ENCODE measurements around the gene RPS5. TPM values are rescaled to one million over a fixed set of nuclear protein-coding genes. Genes with fewer than 3 reads are reported as not detected.
A peak's percentile ranks its signal among the peaks of the same experiment; 100 is the strongest.
"Not testable (repeated sequence)": the region's sequence is repeated elsewhere in the genome, so short reads cannot be mapped to it uniquely, and the experiment has no call there.

Gene RPS5
- total RNA-seq: 2,403 and 2,550 TPM in 2 replicates

GRCh38 chr19:58386576-58387337 lies at the start of gene RPS5:
RPS5 (plus strand) TSS chr19:58387269; CDS start chr19:58388138, 869 bp downstream.
- TF ChIP-seq, protein P1, sequence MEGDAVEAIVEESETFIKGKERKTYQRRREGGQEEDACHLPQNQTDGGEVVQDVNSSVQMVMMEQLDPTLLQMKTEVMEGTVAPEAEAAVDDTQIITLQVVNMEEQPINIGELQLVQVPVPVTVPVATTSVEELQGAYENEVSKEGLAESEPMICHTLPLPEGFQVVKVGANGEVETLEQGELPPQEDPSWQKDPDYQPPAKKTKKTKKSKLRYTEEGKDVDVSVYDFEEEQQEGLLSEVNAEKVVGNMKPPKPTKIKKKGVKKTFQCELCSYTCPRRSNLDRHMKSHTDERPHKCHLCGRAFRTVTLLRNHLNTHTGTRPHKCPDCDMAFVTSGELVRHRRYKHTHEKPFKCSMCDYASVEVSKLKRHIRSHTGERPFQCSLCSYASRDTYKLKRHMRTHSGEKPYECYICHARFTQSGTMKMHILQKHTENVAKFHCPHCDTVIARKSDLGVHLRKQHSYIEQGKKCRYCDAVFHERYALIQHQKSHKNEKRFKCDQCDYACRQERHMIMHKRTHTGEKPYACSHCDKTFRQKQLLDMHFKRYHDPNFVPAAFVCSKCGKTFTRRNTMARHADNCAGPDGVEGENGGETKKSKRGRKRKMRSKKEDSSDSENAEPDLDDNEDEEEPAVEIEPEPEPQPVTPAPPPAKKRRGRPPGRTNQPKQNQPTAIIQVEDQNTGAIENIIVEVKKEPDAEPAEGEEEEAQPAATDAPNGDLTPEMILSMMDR (IDR thresholded peaks at IDR 0.05; ENCODE audit: insufficient read depth, low read length, poor library complexity, severe bottlenecking): no peak
- peak; percentile 96 for DNase-seq (ENCODE audit: low read depth)
- H3K4me3 ChIP-seq (ENCODE audit: low read depth, low read length): peak within 1 kb of the TSS; percentile 51
- no peaks in the 10 kb centered on the region for H3K27me3 ChIP-seq (ENCODE audit: control insufficient read depth, insufficient read depth, low read length)
- H3K36me3 ChIP-seq (ENCODE audit: control insufficient read depth, insufficient read depth, low read length): no peaks in the 10 kb centered on the region

DNA sequence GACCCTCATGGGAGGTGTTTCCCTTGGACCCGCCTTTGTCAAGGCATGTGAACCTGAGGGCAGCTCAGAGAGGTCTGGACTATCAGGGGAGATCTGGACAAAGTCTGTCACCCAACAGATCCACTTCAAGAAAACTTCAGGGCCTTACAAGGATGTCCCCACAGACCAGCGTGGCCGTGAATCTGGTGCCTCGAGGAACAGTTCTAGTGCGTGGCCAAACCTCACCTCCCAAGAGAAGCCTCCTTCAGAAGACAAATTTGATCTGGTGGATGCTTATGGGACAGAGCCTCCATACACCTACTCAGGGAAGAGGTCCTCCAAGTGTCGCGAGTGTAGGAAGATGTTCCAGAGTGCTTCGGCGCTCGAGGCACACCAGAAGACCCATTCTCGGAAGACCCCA lies 48.7 kb upstream of the RPS5 start:
- Histone ChIP-seq H3K4me3 (ENCODE audit: low read depth, low read length) (no peak overlapping the region), H3K36me3 (ENCODE audit: control insufficient read depth, insufficient read depth, low read length) (peaks cover 2% of the 10 kb centered on the region), H3K27me3 (ENCODE audit: control insufficient read depth, insufficient read depth, low read length) (no peaks in the 10 kb centered on the region)
- TF ChIP-seq, protein P1 (IDR thresholded peaks at IDR 0.05; ENCODE audit: insufficient read depth, low read length, poor library complexity, severe bottlenecking): no peak
- no peak for DNase-seq (ENCODE audit: low read depth)

DNA sequence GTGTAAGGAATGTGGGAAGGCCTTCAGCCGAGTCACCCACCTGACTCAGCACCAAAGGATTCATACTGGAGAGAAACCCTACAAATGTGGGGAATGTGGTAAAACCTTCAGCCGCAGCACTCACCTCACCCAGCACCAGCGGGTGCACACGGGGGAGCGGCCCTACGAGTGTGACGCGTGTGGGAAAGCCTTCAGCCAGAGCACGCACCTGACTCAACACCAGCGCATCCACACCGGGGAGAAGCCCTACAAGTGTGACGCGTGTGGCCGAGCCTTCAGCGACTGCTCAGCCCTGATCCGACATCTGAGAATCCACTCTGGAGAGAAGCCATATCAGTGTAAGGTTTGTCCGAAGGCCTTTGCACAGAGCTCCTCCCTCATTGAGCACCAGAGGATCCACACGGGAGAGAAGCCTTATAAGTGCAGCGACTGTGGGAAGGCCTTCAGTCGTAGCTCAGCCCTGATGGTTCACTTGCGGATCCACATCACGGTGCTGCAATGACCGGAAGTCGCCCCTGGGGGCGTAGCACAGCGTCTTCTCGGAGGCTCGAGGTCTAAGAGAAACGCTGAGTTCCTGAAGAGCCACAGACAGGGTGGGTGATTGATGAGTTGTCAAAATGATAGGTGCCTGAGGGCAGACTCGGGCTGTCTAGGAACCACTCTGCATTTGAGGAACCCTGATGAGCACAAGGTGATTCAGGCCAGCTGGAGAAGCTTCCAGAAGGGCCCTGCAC lies 48.1 kb upstream of the RPS5 start:
- Histone ChIP-seq H3K27me3 (ENCODE audit: control insufficient read depth, insufficient read depth, low read length) (no peaks in the 10 kb centered on the region), H3K4me3 (ENCODE audit: low read depth, low read length) (no peak overlapping the region), H3K36me3 (ENCODE audit: control insufficient read depth, insufficient read depth, low read length) (peaks cover 2% of the 10 kb centered on the region)
- no peak for DNase-seq (ENCODE audit: low read depth)
- TF ChIP-seq, protein P1 (IDR thresholded peaks at IDR 0.05; ENCODE audit: insufficient read depth, low read length, poor library complexity, severe bottlenecking): no peak

- H3K27me3 ChIP-seq (ENCODE audit: control insufficient read depth, insufficient read depth, low read length): peaks cover 32% of the 10 kb centered on the region
- H3K36me3 ChIP-seq (ENCODE audit: control insufficient read depth, insufficient read depth, low read length): no peaks in the 10 kb centered on the region
- DNase-seq (ENCODE audit: low read depth): no peak
- H3K4me3 ChIP-seq (ENCODE audit: low read depth, low read length): no peak overlapping the region
- TF ChIP-seq, protein P1 (IDR thresholded peaks at IDR 0.05; ENCODE audit: insufficient read depth, low read length, poor library complexity, severe bottlenecking): no peak
These were observed 41.5 kb upstream of the RPS5 start for GRCh38 chr19:58345558-58345957.

GRCh38 chr19:58346961-58347929 lies 39.8 kb upstream of the RPS5 start:
- peak overlapping the region; percentile 47 for H3K4me3 ChIP-seq (ENCODE audit: low read depth, low read length)
- no peak for DNase-seq (ENCODE audit: low read depth)
- TF ChIP-seq, protein P1 (IDR thresholded peaks at IDR 0.05; ENCODE audit: insufficient read depth, low read length, poor library complexity, severe bottlenecking): no peak

DNA sequence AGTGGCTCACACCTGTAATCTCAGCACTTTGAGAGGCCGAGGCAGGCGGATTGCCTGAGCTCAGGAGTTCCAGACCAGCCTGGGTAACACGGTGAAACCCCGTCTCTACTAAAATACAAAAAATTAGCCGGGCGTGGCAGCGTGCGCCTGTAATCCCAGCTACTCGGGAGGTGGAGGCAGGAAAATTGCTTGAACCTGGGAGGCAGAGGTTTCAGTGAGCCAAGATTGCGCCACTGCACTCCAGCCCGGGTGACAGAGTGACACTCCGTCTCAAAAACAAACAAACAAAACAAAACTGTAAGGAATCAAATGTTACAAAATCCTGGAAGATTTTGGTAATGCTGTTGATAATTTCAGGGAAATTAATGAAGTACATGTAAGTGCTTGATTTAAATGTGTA lies 39.0 kb upstream of the RPS5 start:
- DNase-seq (ENCODE audit: low read depth); H3K36me3 ChIP-seq (ENCODE audit: control insufficient read depth, insufficient read depth, low read length): not testable (repeated sequence)
- Histone ChIP-seq H3K27me3 (ENCODE audit: control insufficient read depth, insufficient read depth, low read length) (peaks cover 52% of the 10 kb centered on the region), H3K4me3 (ENCODE audit: low read depth, low read length) (peak overlapping the region; percentile 47)

More at GRCh38 chr19:58346961-58347929, 39.8 kb upstream of the RPS5 start:
- Histone ChIP-seq H3K27me3 (ENCODE audit: control insufficient read depth, insufficient read depth, low read length) (peaks cover 45% of the 10 kb centered on the region), H3K36me3 (ENCODE audit: control insufficient read depth, insufficient read depth, low read length) (no peaks in the 10 kb centered on the region)

Measured in kidney epithelial cell (primary cell).